NCI-H748 (cell line): ENCODE results near the gene LMO7.
"Not testable (repeated sequence)": the region's sequence is repeated elsewhere in the genome, so short reads cannot be mapped to it uniquely, and the experiment has no call there.

Experiments
- DNase-seq: peaks from one replicate; lab custom pipeline; 2025; ENCODE audit not compliant: unreplicated experiment; lab: John Stamatoyannopoulos, UW

Gene LMO7

DNA sequence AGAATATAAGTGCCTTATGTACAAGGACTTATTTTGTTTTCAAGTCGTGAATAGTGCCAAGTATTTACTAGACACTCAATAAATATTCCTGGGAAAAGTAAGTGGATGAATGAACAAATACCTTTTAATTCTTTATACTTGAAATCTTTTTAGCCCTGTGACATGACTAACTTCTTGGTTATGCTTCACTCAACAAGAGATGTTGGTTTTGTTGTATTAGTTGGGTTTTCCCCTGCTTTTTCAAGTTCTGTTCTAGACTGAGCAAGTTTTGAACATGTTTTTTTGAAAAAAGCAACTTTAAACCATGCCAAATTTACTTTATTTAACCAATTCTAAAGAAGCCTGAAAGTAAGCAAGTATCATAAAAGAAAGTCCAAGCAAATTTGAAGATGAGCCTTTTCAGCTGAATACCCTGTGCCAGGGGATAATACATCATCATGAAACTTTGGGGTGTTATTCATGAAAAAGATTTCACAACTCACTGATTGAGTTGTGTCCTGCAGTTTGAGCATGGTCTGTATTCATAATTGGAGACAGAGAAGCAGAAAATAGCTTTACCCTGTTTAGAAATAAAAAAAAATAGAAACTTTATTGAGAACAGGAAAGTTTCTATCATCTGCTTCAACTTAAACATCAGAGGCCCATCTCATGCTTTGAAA, 11.1 kb downstream of the LMO7 start:
- DNase-seq, result no peak

DNA sequence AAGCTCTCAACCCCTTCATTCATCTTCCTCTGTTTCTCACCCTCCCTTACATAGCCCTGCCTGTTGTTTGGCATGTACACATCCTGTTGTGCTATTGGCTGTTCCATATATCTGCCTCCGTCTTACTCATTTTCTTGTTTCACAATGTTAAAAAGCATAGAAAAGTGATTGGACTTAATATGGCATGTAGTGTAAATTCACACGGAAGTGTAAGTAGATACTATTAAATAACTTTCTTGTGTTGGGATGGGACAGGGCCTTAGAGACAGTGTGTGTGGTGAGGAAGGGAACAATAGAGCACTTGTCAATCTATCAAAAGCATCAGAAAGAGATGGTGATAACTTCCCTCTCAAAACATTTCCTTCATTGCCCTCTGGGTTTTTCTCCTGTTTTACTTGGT, 12.3 kb downstream of the LMO7 start:
- DNase-seq, result no peak

DNA sequence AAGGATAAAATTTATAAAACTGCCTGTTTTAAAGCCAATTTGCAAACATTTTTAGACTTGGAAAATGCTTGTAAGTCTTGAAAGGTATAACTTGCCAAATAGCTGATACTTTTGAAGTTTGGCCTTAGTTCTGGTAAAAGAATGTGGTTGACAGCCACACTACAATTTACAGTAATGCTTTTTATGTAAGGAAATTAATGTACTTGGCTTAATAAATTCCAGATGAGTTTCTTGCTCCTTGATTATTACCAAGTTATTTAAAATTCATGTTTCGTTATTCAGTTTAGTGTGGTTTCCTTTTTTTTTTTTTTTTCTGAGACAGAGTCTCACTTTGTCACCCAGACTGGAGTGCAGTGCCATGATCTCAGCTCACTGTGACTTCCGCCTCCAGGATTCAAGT, 14.9 kb downstream of the LMO7 start:
- no peak for DNase-seq

DNA sequence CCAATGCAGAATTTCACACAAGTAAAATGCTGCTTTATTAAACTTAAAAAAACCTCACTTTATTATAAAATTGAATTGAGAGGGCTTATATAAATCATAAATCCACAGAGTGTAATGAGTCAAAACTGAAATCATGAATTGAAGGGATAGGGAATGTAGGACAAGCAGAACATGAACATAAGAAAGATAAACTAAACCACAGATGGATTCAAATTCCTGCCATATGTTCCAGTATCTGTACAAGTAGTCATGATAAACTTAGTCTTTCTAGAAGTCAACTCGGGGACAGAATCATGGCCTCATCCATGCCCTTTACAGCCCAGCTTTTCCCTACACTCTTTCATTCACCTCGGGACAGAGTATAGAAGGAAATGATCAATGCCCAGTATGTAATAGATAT, 16.6 kb downstream of the LMO7 start:
- no peak for DNase-seq

DNA sequence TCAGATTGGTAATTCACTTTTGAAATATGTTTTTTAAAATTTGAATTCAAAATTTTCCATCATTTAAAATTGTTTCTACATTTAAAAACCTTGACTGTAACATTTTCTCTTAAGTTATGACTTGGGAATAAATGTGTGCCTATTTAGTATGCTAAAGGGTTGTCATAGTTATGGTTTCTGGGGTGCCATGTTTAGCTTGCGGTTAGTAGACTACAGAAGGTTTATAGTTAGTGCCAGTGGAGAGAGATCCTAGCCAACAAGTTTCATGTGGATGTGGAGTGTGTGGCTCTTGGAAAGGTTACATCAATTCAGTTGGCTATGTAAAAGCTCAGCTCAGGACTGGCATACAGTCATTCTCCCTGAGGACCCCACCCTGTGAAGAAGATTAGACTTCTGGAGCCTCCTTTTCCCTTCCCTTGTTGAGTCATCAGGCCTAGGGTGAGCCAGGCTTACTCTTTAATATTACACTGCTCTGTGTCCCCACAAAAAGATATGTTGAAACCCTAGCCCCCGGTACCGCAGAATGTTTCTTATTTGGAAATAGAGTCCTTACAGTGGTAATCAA, 20.4 kb downstream of the LMO7 start:
- DNase-seq, result no peak

DNA sequence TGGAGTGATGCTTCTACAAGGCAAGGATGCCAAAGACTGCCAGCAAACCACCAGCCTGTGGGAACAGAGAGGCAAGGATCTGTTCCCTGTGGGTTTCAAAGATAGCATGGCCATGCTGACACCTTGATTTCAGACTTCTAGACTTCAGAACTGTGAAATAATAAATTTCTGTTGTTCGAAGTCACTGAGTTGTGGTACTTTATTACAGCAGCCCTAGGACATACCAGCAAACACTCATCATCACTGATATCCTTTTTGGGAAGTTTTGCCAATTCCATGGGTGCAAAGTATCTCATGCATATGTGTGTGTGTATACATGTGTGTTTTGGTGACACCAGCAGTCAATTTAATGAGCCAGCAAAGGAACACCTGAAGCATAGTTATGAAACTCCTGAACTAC, 21.0 kb downstream of the LMO7 start:
- DNase-seq, result no peak

DNA sequence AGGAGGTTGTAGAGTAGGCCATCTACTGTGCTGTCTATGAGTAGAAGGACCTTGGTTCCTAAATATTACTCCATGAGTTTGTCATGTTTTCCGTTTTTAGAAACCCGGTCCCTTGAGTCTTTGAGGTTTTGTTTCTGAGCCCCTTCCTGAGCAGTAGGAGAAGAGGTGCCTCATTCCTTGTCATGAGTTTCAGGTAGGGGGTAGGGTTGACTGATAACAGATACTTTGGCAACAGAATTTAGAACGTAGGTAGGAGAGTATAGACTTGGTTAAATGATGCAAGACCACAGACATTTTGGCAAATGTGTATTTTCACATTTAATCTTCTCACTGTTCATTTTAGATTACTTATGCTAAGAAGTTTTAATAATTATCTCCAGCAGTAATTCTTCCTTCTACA, 24.6 kb downstream of the LMO7 start:
- no peak for DNase-seq

DNA sequence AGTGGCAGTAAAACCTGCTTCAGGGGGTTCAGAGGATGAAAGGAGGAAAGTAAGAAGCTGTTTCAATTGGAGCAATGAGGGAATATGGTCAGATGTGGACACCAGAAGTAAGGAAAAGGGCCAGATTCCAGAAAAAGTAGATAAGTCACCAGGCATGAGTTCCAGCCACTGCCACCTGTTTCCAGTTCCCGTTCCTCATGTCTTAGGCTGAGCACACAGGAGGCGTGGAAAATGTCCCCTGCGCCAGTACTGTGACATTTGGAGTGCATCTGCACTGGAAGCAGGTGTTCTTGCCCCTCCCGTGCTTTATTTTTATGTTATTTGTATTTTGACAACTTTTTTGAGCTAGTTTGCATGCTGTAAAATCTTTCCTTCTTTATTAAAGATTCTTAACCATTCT, 25.3 kb downstream of the LMO7 start:
- DNase-seq, result no peak

DNA sequence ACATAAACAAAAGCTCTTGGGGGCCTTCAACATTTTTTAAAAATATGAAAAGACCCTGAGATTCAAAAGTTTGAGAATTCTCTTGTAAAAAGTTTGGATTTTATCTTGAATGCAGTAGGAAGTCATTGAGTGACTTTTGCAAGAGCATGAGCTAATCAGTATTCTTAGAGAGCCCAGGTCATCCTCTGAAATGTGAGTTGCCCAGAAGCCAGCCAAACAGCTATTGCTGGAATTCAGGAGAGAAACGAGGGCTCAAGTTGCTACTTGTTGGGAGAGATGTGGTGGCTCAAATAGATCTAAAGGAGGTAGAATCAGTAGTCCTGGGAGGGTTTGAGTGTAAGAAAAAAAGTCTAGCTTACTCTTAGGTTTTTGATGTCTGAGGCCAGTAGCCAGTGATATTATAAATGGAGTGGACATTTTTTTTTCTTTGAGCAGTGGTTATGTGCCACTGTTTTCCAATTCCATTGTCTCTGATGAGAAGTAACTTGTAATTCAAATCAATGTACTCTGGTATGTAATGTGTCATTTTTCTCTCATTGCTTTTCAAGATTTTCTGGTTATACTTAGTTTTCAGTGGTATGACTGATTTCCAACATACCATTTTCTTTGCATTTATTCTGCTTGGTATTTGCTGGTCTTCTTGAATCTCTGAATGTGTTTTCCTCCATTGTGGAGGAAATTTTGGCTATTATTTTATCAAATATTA, 30.7 kb downstream of the LMO7 start:
- no peak for DNase-seq

DNA sequence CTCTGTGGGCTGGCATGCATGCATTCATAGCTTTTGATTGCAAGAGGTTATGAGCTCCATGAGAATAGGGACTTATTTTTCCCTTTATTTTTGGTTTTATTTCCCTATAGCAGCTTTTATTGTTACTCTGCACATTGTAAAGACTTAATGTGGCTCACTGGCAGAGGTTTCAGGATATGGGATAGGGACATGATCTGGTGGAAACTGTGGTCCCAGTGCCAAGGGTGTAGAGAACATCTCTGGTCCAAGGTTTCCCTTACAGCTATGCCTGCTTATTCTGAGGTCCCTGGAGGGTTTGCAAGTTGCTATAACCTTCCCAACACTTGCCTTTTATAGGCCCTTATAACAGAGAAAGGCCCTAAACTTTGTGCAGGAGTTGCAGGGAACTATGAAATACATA, 33.6 kb downstream of the LMO7 start:
- no peak for DNase-seq

DNA sequence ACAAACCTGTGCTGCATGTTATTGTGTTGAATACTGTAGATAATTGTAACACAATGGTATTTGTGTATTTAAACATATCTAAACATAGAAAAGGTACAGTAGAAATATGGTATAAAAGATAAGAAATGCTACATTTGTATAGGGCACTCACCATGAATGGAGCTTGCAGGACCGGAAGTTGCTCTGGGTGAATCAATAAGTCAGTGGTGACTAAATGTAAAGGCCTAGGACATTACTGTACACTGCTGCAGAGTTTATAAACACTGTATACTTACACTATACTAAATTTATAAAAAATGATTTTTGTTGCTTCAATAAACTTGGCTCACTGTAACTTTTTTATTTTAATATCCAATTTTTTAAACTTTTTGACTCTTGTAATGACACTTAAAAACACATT, 34.4 kb downstream of the LMO7 start:
- DNase-seq, result no peak

DNA sequence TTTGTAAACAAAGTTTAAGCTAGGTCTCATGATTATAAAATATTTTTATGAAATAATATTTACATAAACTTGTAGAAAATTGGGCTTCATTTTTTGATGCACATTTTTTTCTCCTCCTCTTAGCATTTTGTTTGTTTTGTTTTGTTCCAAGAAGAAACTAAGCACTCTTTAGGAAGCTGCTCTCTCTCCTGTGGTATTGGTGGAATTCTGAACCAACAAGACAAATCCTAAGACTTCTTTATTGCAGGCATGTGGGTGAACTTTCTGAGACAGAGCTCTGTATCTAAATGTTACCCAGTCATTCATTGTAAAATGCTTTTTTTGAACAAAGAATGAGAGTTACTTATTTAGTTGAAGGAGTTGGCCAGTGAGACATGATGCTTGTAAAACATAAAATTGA, 39.3 kb downstream of the LMO7 start:
- no peak for DNase-seq

DNA sequence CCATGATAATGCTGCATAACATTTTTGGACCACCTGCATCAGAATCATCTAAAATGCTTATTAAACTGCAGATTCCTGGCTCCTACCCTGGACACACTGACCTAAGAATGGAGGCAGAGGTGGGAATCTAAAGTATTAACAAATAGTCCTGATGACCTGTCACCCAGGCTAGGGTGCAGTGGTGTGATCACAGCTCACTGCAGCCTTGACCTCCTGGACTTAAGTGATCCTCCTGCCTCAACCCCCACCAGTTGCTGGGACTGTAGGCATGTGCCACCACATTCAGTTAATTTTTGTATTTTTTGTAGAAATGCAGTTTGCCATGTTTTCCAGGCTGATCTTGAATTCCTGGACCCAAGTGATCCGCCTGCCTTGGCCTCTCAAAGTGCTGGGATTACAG, 43.3 kb downstream of the LMO7 start:
- no peak for DNase-seq

DNA sequence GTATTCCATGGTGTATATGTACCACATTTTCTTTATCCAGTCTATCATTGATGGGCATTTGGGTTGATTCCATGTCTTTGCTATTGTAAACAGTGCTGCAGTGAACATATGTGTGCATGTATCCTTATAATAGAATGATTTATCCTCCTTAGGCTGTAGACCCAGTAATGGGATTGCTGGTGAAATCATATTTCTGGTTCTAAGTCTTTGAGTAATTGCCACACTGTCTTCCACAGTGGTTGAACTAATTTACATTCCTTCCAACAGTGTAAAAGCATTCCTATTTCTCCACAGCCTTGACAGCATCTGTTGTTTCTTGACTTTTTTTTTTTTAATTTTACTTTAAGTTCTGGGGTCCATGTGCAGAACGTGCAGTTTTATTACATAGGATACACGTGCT, 44.1 kb downstream of the LMO7 start:
- not testable (repeated sequence) for DNase-seq

DNA sequence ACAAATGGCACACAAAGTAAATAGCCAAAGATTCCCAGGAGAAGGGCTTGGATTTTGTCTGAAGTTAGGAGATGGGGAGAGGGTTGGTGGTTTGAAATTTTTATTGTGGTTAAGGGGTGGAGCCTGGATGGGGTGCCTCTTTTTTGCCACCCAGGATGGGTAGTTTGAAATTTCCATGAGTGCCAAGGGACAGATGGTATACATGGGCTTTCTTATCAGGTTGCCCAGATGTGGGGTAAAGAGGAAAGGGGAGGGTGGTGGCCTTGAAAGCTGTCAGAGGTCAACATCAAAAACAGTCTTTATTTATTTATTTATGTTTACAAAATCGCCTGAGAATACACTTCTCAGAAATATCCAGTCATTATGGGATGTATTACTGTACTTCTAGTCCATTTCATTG, 46.2 kb downstream of the LMO7 start:
- no peak for DNase-seq

DNA sequence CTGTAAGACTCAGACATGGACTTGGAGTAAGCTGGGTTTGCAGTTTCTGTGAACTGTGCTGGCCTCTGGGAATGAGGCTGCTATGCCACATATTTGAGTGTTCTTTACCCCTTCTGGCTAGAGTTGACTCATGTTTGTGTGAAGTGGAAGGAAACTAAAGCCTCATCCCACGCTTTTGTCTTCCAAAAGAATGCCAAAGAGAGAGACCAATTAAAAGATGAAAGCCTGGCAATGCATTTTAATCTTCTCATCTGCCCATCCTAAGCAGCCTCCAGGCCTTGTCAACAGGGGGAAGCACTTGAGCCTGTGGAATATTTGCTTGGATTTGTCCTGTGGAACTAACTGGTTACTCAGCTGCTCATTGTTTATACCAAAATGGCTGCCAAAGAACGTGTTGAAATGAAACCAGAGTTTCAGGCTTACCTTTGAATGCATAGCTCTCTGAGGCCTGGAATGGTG, 49.1 kb downstream of the LMO7 start:
- DNase-seq, result peak; percentile 88

DNA sequence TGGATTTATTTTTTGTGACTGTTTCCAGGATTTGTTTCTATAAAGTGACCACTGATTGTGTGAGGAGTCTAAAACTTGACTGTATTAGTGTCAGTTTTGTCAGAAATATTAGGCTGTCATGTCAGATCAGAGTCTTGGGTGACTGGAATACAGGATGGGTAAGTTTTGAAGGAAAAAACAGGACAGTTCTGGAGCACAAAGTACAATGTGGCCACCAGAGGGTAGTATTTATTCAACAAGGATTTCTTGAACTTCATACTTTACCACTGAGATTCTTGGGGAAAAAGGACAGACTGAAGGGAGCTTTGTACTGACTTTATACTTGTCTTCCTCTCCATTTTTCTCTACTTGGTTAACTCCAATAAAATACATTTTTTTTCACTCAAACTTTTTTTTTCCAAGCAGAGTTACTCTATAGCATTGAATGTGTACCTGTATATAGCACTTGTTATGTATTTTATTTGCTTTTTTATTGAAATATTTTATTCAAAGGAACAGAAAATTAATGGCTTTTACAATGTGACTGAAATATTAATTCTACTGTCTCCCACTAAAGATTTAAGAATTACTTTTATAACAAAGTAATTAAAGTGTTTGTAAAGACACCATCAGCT, 51.1 kb downstream of the LMO7 start:
- peak; percentile 48 for DNase-seq

DNA sequence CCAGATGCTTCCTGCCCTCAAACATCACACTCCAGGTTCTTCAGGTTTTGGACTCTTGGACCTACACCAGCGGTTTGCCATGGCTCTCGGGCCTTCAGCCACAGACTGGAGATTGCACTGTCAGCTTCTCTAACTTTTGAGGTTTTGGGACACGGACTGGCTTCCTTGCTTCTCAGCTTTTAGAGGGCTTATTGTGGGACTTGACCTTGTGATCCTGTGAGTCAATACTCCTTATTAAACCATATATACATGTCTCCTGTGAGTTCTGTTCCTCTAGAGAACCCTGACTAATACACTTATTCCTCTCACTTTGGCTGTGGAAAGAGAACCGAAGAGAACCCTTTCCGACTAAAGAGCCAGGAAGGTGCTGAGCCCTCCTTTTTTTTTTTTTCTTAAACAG, 53.6 kb downstream of the LMO7 start:
- no peak for DNase-seq

DNA sequence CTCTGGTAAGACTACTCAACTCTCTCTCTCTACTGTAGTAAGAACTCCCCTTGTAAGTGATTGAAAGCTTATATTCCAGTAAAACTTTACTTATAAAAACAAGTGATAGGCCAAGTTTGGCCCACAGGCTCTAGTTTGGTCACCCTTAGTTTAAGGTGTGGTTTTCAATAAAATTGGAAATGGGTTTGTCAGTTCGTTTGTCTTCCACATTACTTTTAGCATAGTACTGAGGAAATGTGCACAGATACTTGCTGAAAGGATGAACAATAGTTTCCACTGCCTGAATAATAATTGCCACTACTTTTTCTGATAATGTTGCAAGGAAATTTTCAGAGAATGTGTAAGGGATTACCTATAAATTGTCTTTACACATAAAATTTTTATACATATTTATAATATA, 54.5 kb downstream of the LMO7 start:
- no peak for DNase-seq

DNA sequence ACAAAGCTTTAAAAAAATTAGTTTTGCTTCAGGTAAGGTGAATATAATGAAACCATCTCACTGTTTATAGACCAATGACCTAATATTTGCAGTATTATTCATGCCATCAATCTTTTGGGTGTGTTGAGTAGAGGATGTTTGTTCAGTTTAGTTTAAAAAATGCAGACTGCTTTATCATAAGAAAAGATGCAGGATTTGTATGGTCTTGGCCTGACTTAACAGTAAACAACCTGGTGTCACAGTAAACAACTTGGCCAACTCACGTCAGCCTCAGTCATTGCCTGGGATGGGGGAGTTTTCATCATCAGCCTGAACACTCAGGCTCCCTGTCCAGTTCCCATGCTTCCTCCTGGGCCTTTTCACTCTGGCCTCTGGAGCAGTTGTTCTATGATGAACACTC, 55.1 kb downstream of the LMO7 start:
- no peak for DNase-seq

DNA sequence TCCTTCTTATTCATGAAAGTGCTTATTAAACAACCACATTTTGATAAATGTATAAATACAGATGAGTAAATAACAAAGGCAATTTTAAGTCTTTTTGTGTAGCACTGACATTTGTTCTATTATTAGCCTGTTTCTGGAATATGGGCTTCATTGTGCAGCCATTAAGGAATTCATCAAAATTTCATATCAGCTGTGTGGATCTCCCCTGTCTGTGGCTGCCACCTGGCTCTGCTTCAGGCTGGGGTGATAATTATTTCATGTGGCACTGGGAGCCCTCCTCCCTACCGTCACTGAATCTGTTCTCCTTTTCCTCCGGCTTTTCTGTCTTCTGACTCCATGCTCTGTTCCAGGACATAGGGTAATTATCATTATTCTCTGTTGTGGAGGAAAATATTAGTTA, 57.1 kb downstream of the LMO7 start:
- DNase-seq, result no peak

DNA sequence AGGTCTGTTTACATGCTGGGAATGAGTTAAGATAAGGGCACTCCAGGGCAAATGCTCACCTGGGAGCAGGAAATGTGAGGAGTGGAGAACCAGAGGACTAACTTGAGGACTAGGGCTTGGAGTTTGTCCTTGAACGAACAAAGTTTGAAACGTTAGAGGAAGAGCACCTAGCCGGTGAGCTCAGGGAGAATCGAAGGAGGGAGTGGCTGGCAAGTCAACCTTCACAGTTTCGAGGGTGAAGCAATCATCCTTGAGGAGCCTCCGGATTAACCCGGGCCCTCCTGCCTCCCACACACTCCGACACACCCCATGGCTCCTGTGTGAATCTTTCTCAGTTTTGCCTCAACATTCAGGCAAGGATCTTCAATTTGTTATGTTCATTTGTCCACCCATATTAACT, 58.6 kb downstream of the LMO7 start:
- DNase-seq, result no peak
